Measurements from ENCODE around the gene LRFN3.
"Not testable (repeated sequence)": the region's sequence is repeated elsewhere in the genome, so short reads cannot be mapped to it uniquely, and the experiment has no call there.

LRFN3 gene

DNA sequence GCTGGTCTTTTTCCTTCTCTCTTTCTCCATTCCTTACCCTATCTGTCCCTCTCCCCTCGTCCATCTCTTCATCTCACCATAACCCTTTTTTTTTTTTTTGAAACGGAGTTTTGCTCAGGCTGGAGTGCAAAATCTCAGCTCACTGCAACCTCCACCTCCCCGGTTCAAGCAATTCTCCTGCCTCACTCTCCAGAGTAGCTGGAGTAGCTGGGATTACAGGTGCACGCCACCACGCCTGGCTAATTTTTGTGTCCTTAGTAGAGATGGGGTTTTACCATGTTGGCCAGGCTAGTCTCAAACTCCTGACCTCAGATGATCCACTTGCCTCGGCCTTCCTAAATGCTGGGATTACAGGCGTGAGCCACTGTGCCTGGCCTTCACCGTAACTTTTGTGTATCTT lies 21.2 kb downstream of the LRFN3 start:
- not testable (repeated sequence) for H3K14ac ChIP-seq (ENCODE audit: low read length in 2 of 2); H2AFZ ChIP-seq (ENCODE audit: low read depth, low read length); H4K8ac ChIP-seq (ENCODE audit: low read length); H3K9ac ChIP-seq (ENCODE audit: low read length); H2BK12ac ChIP-seq (ENCODE audit: low read length in 2 of 2); H4K91ac ChIP-seq (ENCODE audit: low read length); DNase-seq; H3K79me1 ChIP-seq (replicated peaks; ENCODE audit: low read length, poor library complexity, severe bottlenecking); H3K4ac ChIP-seq (ENCODE audit: low read depth in 1 of 2, low read length in 2 of 2); H3K18ac ChIP-seq (ENCODE audit: low read depth in 1 of 2, low read length in 2 of 2); H3K23ac ChIP-seq (ENCODE audit: low read length in 2 of 2); H2AK5ac ChIP-seq (ENCODE audit: low read length, severe bottlenecking); H3K9me3 ChIP-seq (ENCODE audit: control insufficient read depth, low read length); H3K36me3 ChIP-seq (ENCODE audit: control insufficient read depth in 1 of 2, insufficient read depth in 2 of 2, low read depth in 1 of 2, low read length in 2 of 2); H2BK15ac ChIP-seq (ENCODE audit: low read depth, poor library complexity, severe bottlenecking); H3K27ac ChIP-seq (ENCODE audit: low read length, poor library complexity, severe bottlenecking); H3K4me1 ChIP-seq (ENCODE audit: control insufficient read depth, insufficient read depth, low read depth, low read length); H2BK120ac ChIP-seq (ENCODE audit: low read depth, low read length); H2BK5ac ChIP-seq (ENCODE audit: low read depth, low read length, poor library complexity, severe bottlenecking); H3K4me2 ChIP-seq (ENCODE audit: low read length, poor library complexity, severe bottlenecking); H3K4me3 ChIP-seq (ENCODE audit: insufficient read depth in 1 of 2, low read depth in 1 of 2, low read length in 2 of 2)
- WGBS: 65% methylated on average over 7 of the region's 8 CpGs
- H3K27me3 ChIP-seq (ENCODE audit: control insufficient read depth in 1 of 2, insufficient read depth in 1 of 2, low read length in 2 of 2): peaks cover 38 to 60% of the 10 kb centered on the region in 2 experiments

DNA sequence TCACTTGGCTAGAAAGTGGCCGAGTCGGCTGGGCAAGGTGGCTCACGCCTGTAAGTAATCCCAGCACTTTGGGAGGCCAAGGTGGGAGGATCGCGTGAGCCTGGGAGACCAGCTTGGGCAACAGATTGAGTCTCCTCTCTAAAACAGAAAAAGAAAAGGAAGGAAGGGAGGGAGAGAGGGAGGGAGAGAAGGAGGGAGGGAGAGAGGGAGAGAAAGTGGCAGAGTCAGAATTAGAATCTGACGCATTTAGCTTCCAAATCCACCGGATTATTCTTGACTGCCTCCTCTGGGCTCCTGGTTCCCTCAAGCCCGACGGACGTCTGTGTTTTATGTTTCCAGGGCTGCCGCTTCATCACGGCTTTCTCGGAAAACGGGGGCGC lies 22.5 kb downstream of the LRFN3 start:
- Histone ChIP-seq H3K9me3 (ENCODE audit: control insufficient read depth, low read length) (peaks cover 4% of the 10 kb centered on the region), H3K9ac (ENCODE audit: low read length) (no peak overlapping the region)
- WGBS: 49% methylated on average over 15 of the region's 15 CpGs

DNA sequence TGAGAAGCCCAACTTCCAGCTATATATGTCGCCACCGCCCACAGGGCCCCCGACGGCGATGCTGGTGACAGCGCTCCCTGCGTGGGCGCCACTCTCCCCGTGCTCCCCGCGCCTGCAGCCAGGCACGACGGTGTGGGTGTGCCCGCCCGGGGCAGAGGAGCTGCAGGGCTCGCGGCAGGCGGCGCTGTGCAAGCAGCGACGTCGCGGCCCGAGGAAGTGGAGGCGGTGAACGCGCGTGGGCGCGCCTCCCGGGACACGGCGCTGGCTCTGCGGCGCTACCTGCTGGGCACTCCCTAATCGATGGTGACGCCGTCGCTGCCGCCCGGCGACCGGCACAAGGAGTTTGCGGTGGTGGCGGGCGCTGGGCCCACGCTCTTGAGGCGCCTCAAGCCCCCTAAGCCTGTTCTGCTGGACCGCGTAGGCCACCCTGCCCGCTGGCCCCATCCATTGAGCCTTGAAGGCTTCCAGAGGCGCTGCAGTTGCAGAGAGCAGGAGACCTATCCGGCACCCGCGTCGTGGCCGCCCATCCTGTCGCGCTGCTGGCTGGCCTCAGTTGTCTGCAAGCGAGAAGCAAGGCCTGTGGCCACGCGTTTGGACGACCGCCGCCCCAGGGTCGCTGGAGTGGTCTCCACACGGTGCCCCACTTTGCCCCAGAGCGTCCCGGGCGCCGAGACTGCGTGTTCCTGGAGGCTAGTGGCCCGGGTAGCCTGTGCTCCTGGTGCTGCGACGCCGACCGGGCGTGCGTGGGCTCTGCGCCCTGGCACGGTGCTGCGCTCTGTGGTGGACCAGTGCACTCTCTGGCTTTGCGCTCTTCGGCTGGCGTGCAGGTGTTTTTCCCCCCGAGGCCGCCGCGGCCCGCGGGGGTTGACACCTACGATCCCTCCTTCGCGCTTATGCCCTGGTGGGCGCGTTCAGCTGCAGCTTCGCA lies 23.1 kb downstream of the LRFN3 start:
- no peak overlapping the region for H2BK15ac ChIP-seq (ENCODE audit: low read depth, poor library complexity, severe bottlenecking)
- H3K23ac ChIP-seq (ENCODE audit: low read length in 2 of 2): no peak overlapping the region
- H4K8ac ChIP-seq (ENCODE audit: low read length): no peak overlapping the region
- 21% methylated on average over 92 of the region's 97 CpGs for WGBS
- no peak overlapping the region for H3K9ac ChIP-seq (ENCODE audit: low read length)
- H2BK5ac ChIP-seq (ENCODE audit: low read depth, low read length, poor library complexity, severe bottlenecking): no peak overlapping the region
- no peak overlapping the region for H2BK12ac ChIP-seq (ENCODE audit: low read length in 2 of 2)
- no peak overlapping the region for H3K27ac ChIP-seq (ENCODE audit: low read length, poor library complexity, severe bottlenecking)
- H2AK5ac ChIP-seq (ENCODE audit: low read length, severe bottlenecking): no peak overlapping the region
- H3K14ac ChIP-seq (ENCODE audit: low read length in 2 of 2): no peak overlapping the region
- H3K79me1 ChIP-seq (replicated peaks; ENCODE audit: low read length, poor library complexity, severe bottlenecking): no peaks in the 10 kb centered on the region
- H4K91ac ChIP-seq (ENCODE audit: low read length): no peak overlapping the region
- no peak overlapping the region for H2BK120ac ChIP-seq (ENCODE audit: low read depth, low read length)
- H3K36me3 ChIP-seq (ENCODE audit: control insufficient read depth in 1 of 2, insufficient read depth in 2 of 2, low read depth in 1 of 2, low read length in 2 of 2): no peaks in the 10 kb centered on the region
- peaks cover 25 to 58% of the 10 kb centered on the region in 2 experiments for H3K27me3 ChIP-seq (ENCODE audit: control insufficient read depth in 1 of 2, insufficient read depth in 1 of 2, low read length in 2 of 2)
- H3K9me3 ChIP-seq (ENCODE audit: control insufficient read depth, low read length): peaks cover 4% of the 10 kb centered on the region
- H3K4ac ChIP-seq (ENCODE audit: low read depth in 1 of 2, low read length in 2 of 2): no peak overlapping the region
- H3K4me3 ChIP-seq (ENCODE audit: insufficient read depth in 1 of 2, low read depth in 1 of 2, low read length in 2 of 2): no peak overlapping the region
- H3K18ac ChIP-seq (ENCODE audit: low read depth in 1 of 2, low read length in 2 of 2): no peak overlapping the region
- no peak overlapping the region for H3K4me2 ChIP-seq (ENCODE audit: low read length, poor library complexity, severe bottlenecking)
- H3K4me1 ChIP-seq (ENCODE audit: control insufficient read depth, insufficient read depth, low read depth, low read length): peaks cover 4% of the 10 kb centered on the region
- H2AFZ ChIP-seq (ENCODE audit: low read depth, low read length): no peak overlapping the region
- no peak for DNase-seq

More for the DNA sequence above, 22.5 kb downstream of the LRFN3 start:
- H3K18ac ChIP-seq (ENCODE audit: low read depth in 1 of 2, low read length in 2 of 2): no peak overlapping the region
- DNase-seq: no peak
- H4K91ac ChIP-seq (ENCODE audit: low read length): no peak overlapping the region
- H2BK5ac ChIP-seq (ENCODE audit: low read depth, low read length, poor library complexity, severe bottlenecking): no peak overlapping the region
- peaks cover 4% of the 10 kb centered on the region for H3K4me1 ChIP-seq (ENCODE audit: control insufficient read depth, insufficient read depth, low read depth, low read length)
- H3K79me1 ChIP-seq (replicated peaks; ENCODE audit: low read length, poor library complexity, severe bottlenecking): no peaks in the 10 kb centered on the region
- H3K27ac ChIP-seq (ENCODE audit: low read length, poor library complexity, severe bottlenecking): no peak overlapping the region
- H4K8ac ChIP-seq (ENCODE audit: low read length): no peak overlapping the region
- H3K4me3 ChIP-seq (ENCODE audit: insufficient read depth in 1 of 2, low read depth in 1 of 2, low read length in 2 of 2): no peak overlapping the region
- no peak overlapping the region for H2BK15ac ChIP-seq (ENCODE audit: low read depth, poor library complexity, severe bottlenecking)
- H3K36me3 ChIP-seq (ENCODE audit: control insufficient read depth in 1 of 2, insufficient read depth in 2 of 2, low read depth in 1 of 2, low read length in 2 of 2): no peaks in the 10 kb centered on the region
- no peak overlapping the region for H3K23ac ChIP-seq (ENCODE audit: low read length in 2 of 2)
- H2AFZ ChIP-seq (ENCODE audit: low read depth, low read length): no peak overlapping the region
- no peak overlapping the region for H2BK12ac ChIP-seq (ENCODE audit: low read length in 2 of 2)
- peaks cover 28 to 61% of the 10 kb centered on the region in 2 experiments for H3K27me3 ChIP-seq (ENCODE audit: control insufficient read depth in 1 of 2, insufficient read depth in 1 of 2, low read length in 2 of 2)
- no peak overlapping the region for H3K14ac ChIP-seq (ENCODE audit: low read length in 2 of 2)
- no peak overlapping the region for H3K4ac ChIP-seq (ENCODE audit: low read depth in 1 of 2, low read length in 2 of 2)
- H3K4me2 ChIP-seq (ENCODE audit: low read length, poor library complexity, severe bottlenecking): no peak overlapping the region
- no peak overlapping the region for H2BK120ac ChIP-seq (ENCODE audit: low read depth, low read length)
- H2AK5ac ChIP-seq (ENCODE audit: low read length, severe bottlenecking): no peak overlapping the region

DNA sequence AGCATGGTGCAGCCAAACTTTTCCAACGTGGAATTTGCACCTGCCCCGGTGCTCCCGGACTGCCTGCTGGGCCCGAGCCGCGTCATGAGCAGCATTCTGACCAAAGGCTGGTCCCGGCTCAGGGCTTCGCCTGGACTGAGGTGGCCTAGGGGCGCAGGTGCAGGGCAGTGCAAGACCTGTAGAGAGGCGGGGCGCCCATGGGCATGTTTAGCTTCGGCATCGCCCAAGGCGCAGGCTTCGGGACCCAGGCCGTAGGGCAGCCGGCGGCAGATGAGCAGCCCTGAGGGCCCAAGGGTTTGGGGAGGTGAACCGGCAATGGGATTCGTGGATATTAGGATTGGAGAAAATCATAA lies 23.8 kb downstream of the LRFN3 start:
- Histone ChIP-seq H2BK12ac (ENCODE audit: low read length in 2 of 2) (no peak overlapping the region), H3K9ac (ENCODE audit: low read length) (no peak overlapping the region), H3K4me1 (ENCODE audit: control insufficient read depth, insufficient read depth, low read depth, low read length) (peaks cover 4% of the 10 kb centered on the region), H3K23ac (ENCODE audit: low read length in 2 of 2) (no peak overlapping the region), H3K18ac (ENCODE audit: low read depth in 1 of 2, low read length in 2 of 2) (no peak overlapping the region), H2BK5ac (ENCODE audit: low read depth, low read length, poor library complexity, severe bottlenecking) (no peak overlapping the region), H3K4me2 (ENCODE audit: low read length, poor library complexity, severe bottlenecking) (no peak overlapping the region), H2BK15ac (ENCODE audit: low read depth, poor library complexity, severe bottlenecking) (no peak overlapping the region), H4K91ac (ENCODE audit: low read length) (no peak overlapping the region), H2BK120ac (ENCODE audit: low read depth, low read length) (no peak overlapping the region), H2AFZ (ENCODE audit: low read depth, low read length) (no peak overlapping the region), H3K36me3 (ENCODE audit: control insufficient read depth in 1 of 2, insufficient read depth in 2 of 2, low read depth in 1 of 2, low read length in 2 of 2) (no peaks in the 10 kb centered on the region), H3K27ac (ENCODE audit: low read length, poor library complexity, severe bottlenecking) (no peak overlapping the region), H4K8ac (ENCODE audit: low read length) (no peak overlapping the region), H3K4me3 (ENCODE audit: insufficient read depth in 1 of 2, low read depth in 1 of 2, low read length in 2 of 2) (no peak overlapping the region), H3K79me1 (replicated peaks; ENCODE audit: low read length, poor library complexity, severe bottlenecking) (no peaks in the 10 kb centered on the region), H3K27me3 (ENCODE audit: control insufficient read depth in 1 of 2, insufficient read depth in 1 of 2, low read length in 2 of 2) (peaks cover 25 to 58% of the 10 kb centered on the region in 2 experiments), H3K9me3 (ENCODE audit: control insufficient read depth, low read length) (peaks cover 4% of the 10 kb centered on the region), H3K4ac (ENCODE audit: low read depth in 1 of 2, low read length in 2 of 2) (no peak overlapping the region), H3K14ac (ENCODE audit: low read length in 2 of 2) (no peak overlapping the region), H2AK5ac (ENCODE audit: low read length, severe bottlenecking) (no peak overlapping the region)
- no peak for DNase-seq
- 59% methylated on average over 11 of the region's 20 CpGs for WGBS
